Measurements from ENCODE around the gene BMF. TPM values are rescaled to one million over a fixed set of nuclear protein-coding genes. Genes with fewer than 3 reads are reported as not detected.
A peak's percentile ranks its signal among the peaks of the same experiment; 100 is the strongest.

Gene BMF
- total and polyA plus RNA-seq, 2 donors, result 28.5 to 70.4 TPM

DNA sequence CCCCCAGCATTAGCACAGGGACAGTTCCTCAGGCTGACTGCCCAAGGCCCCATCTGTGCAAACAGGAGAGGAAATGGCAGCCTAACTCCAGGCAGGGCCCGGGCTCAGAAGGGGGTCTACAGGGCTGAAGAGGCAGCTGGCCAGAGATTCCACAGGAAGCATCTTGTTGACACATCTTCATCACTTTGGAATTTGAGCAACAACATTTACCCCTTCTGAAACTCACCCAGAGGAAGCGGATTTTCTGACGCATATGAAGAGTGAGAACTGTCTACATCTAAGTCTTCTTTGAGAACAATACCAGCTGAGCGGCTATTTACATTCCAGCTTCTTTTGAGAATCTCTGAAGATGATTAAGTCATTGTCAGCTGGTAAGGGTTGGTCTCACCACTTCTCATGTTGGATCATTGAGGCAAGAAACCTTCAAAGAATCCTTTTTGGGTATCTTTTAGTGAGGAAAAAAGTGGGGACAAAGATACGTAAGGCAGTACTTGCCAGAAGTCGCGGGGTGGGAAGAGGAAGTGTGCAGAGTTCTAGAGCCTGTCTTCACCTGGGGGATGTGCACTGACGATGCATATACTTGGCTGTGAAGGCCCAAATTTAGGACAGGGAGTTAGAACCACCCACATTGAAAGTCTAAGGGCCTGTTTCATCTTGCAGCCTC, 44.3 kb downstream of the BMF start:
- Histone ChIP-seq H3K36me3 (ENCODE audit: control insufficient read depth in 2 of 2, insufficient read depth in 2 of 2, low read length in 1 of 2) (no peaks in the 10 kb centered on the region), H3K4me3 (ENCODE audit: low read length in 2 of 2) (no peak overlapping the region), H3K9me3 (ENCODE audit: control insufficient read depth in 2 of 2, insufficient read depth in 1 of 2, low read length in 1 of 2) (no peaks in the 10 kb centered on the region), H3K27me3 (ENCODE audit: control insufficient read depth in 2 of 2, insufficient read depth in 1 of 2, low read length in 1 of 2) (no peaks in the 10 kb centered on the region), H3K4me1 (ENCODE audit: control insufficient read depth in 2 of 2, insufficient read depth in 2 of 2, low read length in 2 of 2) (peaks cover 60 to 84% of the 10 kb centered on the region in 2 donors), H3K27ac (ENCODE audit: low read depth in 1 of 2, low read length in 1 of 2) (peak overlapping the region; percentile 84 to 87)
- 64% methylated on average over 8 of the region's 8 CpGs for WGBS
- DNase-seq (ENCODE audit: low read depth in 6 of 9, low spot score in 9 of 9), result peak in 1 of 9 donors; percentile 73

DNA sequence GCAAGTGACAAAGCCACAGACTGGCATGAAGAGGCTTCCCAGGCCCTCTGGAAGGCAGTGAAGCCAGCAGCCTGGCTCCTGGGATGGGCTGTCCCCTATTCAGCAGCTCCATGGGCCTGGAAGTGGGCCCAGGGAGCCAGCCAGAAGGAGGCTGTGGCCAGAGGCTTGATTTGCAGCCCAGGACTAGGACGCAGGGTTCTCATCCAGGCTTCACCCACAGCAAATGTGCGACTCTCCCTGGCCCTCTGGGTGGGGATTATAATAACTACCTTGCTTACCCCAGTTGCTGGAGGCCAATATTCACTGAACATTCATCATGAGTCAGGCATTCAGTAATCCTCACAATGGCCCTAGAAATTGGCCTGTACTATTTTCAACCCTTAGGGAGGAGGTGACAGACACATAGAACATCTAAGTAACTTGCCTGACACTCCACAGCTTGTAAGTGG, 45.1 kb downstream of the BMF start:
- no peaks in the 10 kb centered on the region for H3K36me3 ChIP-seq (ENCODE audit: control insufficient read depth in 2 of 2, insufficient read depth in 2 of 2, low read length in 1 of 2)
- peaks cover 57 to 84% of the 10 kb centered on the region in 2 donors for H3K4me1 ChIP-seq (ENCODE audit: control insufficient read depth in 2 of 2, insufficient read depth in 2 of 2, low read length in 2 of 2)
- no peak overlapping the region for H3K4me3 ChIP-seq (ENCODE audit: low read length in 2 of 2)
- no peak for DNase-seq (ENCODE audit: low read depth in 6 of 9, low spot score in 9 of 9)
- no peak overlapping the region for H3K27ac ChIP-seq (ENCODE audit: low read depth in 1 of 2, low read length in 1 of 2)
- no peaks in the 10 kb centered on the region for H3K9me3 ChIP-seq (ENCODE audit: control insufficient read depth in 2 of 2, insufficient read depth in 1 of 2, low read length in 1 of 2)
- WGBS, result 99% methylated on average over 2 of the region's 2 CpGs
- no peaks in the 10 kb centered on the region for H3K27me3 ChIP-seq (ENCODE audit: control insufficient read depth in 2 of 2, insufficient read depth in 1 of 2, low read length in 1 of 2)

GRCh38 chr15:40062816-40063562, 45.7 kb downstream of the BMF start:
- 98% methylated on average over 10 of the region's 10 CpGs for WGBS

GRCh38 chr15:40061212-40061901, 47.3 kb downstream of the BMF start:
- WGBS, result 70% methylated on average over 15 of the region's 15 CpGs
- Histone ChIP-seq H3K27ac (ENCODE audit: low read depth in 1 of 2, low read length in 1 of 2) (no peak overlapping the region), H3K27me3 (ENCODE audit: control insufficient read depth in 2 of 2, insufficient read depth in 1 of 2, low read length in 1 of 2) (no peaks in the 10 kb centered on the region), H3K4me1 (ENCODE audit: control insufficient read depth in 2 of 2, insufficient read depth in 2 of 2, low read length in 2 of 2) (peaks cover 77 to 94% of the 10 kb centered on the region in 2 donors), H3K4me3 (ENCODE audit: low read length in 2 of 2) (no peak overlapping the region), H3K9me3 (ENCODE audit: control insufficient read depth in 2 of 2, insufficient read depth in 1 of 2, low read length in 1 of 2) (no peaks in the 10 kb centered on the region), H3K36me3 (ENCODE audit: control insufficient read depth in 2 of 2, insufficient read depth in 2 of 2, low read length in 1 of 2) (no peaks in the 10 kb centered on the region)
- DNase-seq (ENCODE audit: low read depth in 6 of 9, low spot score in 9 of 9), result peak in 1 of 9 donors; percentile 62

More at GRCh38 chr15:40062816-40063562, 45.7 kb downstream of the BMF start:
- Histone ChIP-seq H3K27ac (ENCODE audit: low read depth in 1 of 2, low read length in 1 of 2) (no peak overlapping the region), H3K4me1 (ENCODE audit: control insufficient read depth in 2 of 2, insufficient read depth in 2 of 2, low read length in 2 of 2) (peaks cover 63 to 86% of the 10 kb centered on the region in 2 donors), H3K27me3 (ENCODE audit: control insufficient read depth in 2 of 2, insufficient read depth in 1 of 2, low read length in 1 of 2) (no peaks in the 10 kb centered on the region), H3K4me3 (ENCODE audit: low read length in 2 of 2) (no peak overlapping the region), H3K36me3 (ENCODE audit: control insufficient read depth in 2 of 2, insufficient read depth in 2 of 2, low read length in 1 of 2) (no peaks in the 10 kb centered on the region), H3K9me3 (ENCODE audit: control insufficient read depth in 2 of 2, insufficient read depth in 1 of 2, low read length in 1 of 2) (no peaks in the 10 kb centered on the region)
- DNase-seq (ENCODE audit: low read depth in 6 of 9, low spot score in 9 of 9), result no peak

- Histone ChIP-seq H3K4me3 (ENCODE audit: low read length in 2 of 2) (no peak overlapping the region), H3K4me1 (ENCODE audit: control insufficient read depth in 2 of 2, insufficient read depth in 2 of 2, low read length in 2 of 2) (peaks cover 83 to 98% of the 10 kb centered on the region in 2 donors), H3K9me3 (ENCODE audit: control insufficient read depth in 2 of 2, insufficient read depth in 1 of 2, low read length in 1 of 2) (no peaks in the 10 kb centered on the region), H3K36me3 (ENCODE audit: control insufficient read depth in 2 of 2, insufficient read depth in 2 of 2, low read length in 1 of 2) (no peaks in the 10 kb centered on the region), H3K27ac (ENCODE audit: low read depth in 1 of 2, low read length in 1 of 2) (no peak overlapping the region), H3K27me3 (ENCODE audit: control insufficient read depth in 2 of 2, insufficient read depth in 1 of 2, low read length in 1 of 2) (no peaks in the 10 kb centered on the region)
- WGBS, result 92% methylated on average over 10 of the region's 10 CpGs
- no peak for DNase-seq (ENCODE audit: low read depth in 6 of 9, low spot score in 9 of 9)
These were observed 48.3 kb downstream of the BMF start for GRCh38 chr15:40060236-40060961.

DNA sequence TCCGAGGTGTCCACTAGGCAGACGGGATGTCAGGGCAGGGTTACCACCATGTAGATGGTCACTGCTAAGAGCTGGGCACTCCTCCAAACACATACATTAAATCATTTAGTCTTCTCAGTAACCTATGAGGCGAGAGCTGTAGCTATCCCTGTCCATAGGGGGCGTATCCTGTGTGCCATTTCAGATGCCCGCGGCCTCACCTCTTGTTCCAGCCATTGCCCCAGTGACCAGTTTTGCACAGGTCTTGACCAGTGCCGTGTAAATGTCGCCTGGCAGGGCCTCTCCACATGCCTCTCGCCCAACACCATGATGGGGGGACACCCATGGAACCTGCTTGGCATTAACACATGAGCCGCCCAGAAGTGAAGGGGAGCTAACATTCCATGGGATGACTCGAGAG, 48.9 kb downstream of the BMF start:
- peaks cover 83 to 98% of the 10 kb centered on the region in 2 donors for H3K4me1 ChIP-seq (ENCODE audit: control insufficient read depth in 2 of 2, insufficient read depth in 2 of 2, low read length in 2 of 2)
- WGBS, result 99% methylated on average over 11 of the region's 11 CpGs

GRCh38 chr15:40058476-40059140, 50.1 kb downstream of the BMF start:
- 89% methylated on average over 3 of the region's 3 CpGs for WGBS
- Histone ChIP-seq H3K27ac (ENCODE audit: low read depth in 1 of 2, low read length in 1 of 2) (no peak overlapping the region), H3K4me1 (ENCODE audit: control insufficient read depth in 2 of 2, insufficient read depth in 2 of 2, low read length in 2 of 2) (peaks cover 81 to 98% of the 10 kb centered on the region in 2 donors), H3K36me3 (ENCODE audit: control insufficient read depth in 2 of 2, insufficient read depth in 2 of 2, low read length in 1 of 2) (no peaks in the 10 kb centered on the region), H3K4me3 (ENCODE audit: low read length in 2 of 2) (no peak overlapping the region), H3K27me3 (ENCODE audit: control insufficient read depth in 2 of 2, insufficient read depth in 1 of 2, low read length in 1 of 2) (no peaks in the 10 kb centered on the region), H3K9me3 (ENCODE audit: control insufficient read depth in 2 of 2, insufficient read depth in 1 of 2, low read length in 1 of 2) (peaks cover 0 to 7% of the 10 kb centered on the region in 2 donors)
- no peak for DNase-seq (ENCODE audit: low read depth in 6 of 9, low spot score in 9 of 9)

More for the DNA sequence above, 48.9 kb downstream of the BMF start:
- peaks cover 0 to under 1% of the 10 kb centered on the region in 2 donors for H3K9me3 ChIP-seq (ENCODE audit: control insufficient read depth in 2 of 2, insufficient read depth in 1 of 2, low read length in 1 of 2)
- H3K27me3 ChIP-seq (ENCODE audit: control insufficient read depth in 2 of 2, insufficient read depth in 1 of 2, low read length in 1 of 2), result no peaks in the 10 kb centered on the region
- no peak overlapping the region for H3K27ac ChIP-seq (ENCODE audit: low read depth in 1 of 2, low read length in 1 of 2)
- no peaks in the 10 kb centered on the region for H3K36me3 ChIP-seq (ENCODE audit: control insufficient read depth in 2 of 2, insufficient read depth in 2 of 2, low read length in 1 of 2)
- DNase-seq (ENCODE audit: low read depth in 6 of 9, low spot score in 9 of 9), result no peak
- no peak overlapping the region for H3K4me3 ChIP-seq (ENCODE audit: low read length in 2 of 2)

- peaks cover under 1 to 7% of the 10 kb centered on the region in 2 donors for H3K9me3 ChIP-seq (ENCODE audit: control insufficient read depth in 2 of 2, insufficient read depth in 1 of 2, low read length in 1 of 2)
- 27% methylated on average over 14 of the region's 14 CpGs for WGBS
- H3K27me3 ChIP-seq (ENCODE audit: control insufficient read depth in 2 of 2, insufficient read depth in 1 of 2, low read length in 1 of 2), result no peaks in the 10 kb centered on the region
- peak overlapping the region; percentile 94 to 100 for H3K27ac ChIP-seq (ENCODE audit: low read depth in 1 of 2, low read length in 1 of 2)
- H3K4me1 ChIP-seq (ENCODE audit: control insufficient read depth in 2 of 2, insufficient read depth in 2 of 2, low read length in 2 of 2), result peaks cover 79 to 98% of the 10 kb centered on the region in 2 donors
- no peaks in the 10 kb centered on the region for H3K36me3 ChIP-seq (ENCODE audit: control insufficient read depth in 2 of 2, insufficient read depth in 2 of 2, low read length in 1 of 2)
- H3K4me3 ChIP-seq (ENCODE audit: low read length in 2 of 2), result peak overlapping the region; percentile 45 to 53
- peak in 4 of 9 donors; percentile 74 to 88 (median 75) for DNase-seq (ENCODE audit: low read depth in 6 of 9, low spot score in 9 of 9)
These were observed 52.9 kb downstream of the BMF start for GRCh38 chr15:40055576-40056293.
